GM11168 (cell line): Measurements from ENCODE around the gene SCO2.

Experiments
- in situ Hi-C: fragments of 300-500 bp; cut with MboI; formaldehyde crosslinking; loops from one replicate; pipeline ENCODE4 v1.12.0; 2022; ENCODE audit warnings: low sequenced_read_pairs; ENCODE audit not compliant: unreplicated experiment

Gene SCO2

GRCh38 chr22:50482107-50483074 lies 43.0 kb downstream of the SCO2 start:
- in situ Hi-C loops = no loop called here

DNA sequence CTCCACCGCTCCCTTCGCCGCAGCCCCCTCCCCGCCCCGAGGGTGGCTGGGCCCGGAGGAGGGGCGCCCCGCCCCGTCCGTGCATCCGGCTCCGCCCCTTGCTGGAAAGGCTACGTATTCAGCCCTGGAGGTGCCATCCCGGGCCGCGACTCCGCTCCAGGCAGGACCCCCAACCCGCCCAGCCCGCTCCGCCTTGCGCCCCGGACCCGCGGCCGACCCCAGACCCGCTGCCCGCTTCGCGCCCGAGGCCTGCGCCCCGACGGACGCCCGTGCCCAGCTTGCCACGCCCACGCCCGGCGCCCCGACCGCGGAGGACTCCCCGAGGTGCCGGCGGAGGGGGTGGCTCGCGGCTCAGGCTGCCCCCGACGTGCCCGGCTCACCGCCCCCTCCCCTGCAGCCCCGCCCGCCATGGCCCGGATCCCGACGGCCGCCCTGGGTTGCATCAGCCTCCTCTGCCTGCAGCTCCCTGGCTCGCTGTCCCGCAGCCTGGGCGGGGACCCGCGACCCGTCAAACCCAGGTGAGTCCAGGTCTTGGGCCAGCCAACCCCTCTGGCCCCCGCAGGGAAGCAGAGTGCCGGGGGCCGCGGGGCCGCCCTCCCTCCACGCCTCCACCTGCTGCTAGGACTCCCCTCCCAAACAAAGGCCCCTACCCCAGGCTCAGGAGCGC lies 43.8 kb downstream of the SCO2 start, which contains the start of gene ADM2:
Gene ADM2 (plus strand): TSS at position 104 of the 667 bp plus-strand sequence. CDS start 305 bp downstream, at position 409.
- in situ Hi-C loops = no loop called here

- in situ Hi-C loops = no loop called here
Measured at GRCh38 chr22:50481045-50481439, 44.4 kb downstream of the SCO2 start.

DNA sequence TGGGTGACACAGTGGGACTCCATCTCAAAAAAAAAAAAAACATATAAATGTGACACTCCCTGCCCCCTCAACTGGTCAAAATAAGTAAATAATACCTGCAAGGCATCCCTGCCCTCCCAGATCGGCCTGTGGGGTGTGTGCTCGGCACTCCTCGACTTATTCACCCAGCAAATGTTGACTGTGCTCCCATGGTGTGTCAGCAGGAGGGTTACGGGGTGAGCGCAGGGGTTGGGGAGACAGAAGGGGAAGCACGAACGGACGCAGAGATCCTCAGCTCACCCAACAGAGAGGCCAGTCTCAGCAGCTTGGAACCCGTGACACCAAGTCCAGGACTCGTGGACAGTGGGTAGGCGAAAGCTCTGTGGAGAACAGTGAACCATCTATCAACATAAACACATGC lies 45.7 kb downstream of the SCO2 start:
- in situ Hi-C loops = no loop called here

DNA sequence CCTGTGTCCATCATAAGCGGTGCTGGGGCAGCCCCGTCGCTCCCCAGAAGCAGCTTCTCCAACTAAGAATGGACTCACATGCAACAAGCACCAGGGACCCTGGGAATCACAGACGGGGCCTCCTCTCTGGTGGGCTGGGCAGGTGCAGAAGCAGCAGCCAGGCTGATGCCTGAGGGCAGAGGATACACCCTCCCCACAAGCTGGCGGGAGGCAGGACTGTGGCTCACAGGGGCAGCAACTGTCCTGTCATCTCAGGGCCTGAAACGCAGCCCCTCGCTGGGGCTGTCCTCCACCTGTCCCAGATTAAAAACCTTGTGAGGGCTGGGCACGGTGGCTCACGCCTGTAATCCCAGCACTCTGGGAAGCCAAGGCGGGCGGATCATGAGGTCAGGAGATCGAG lies 47.5 kb downstream of the SCO2 start:
- in situ Hi-C loops = no loop called here

GRCh38 chr22:50476868-50477267 lies 48.5 kb downstream of the SCO2 start:
- in situ Hi-C loops = no loop called here

DNA sequence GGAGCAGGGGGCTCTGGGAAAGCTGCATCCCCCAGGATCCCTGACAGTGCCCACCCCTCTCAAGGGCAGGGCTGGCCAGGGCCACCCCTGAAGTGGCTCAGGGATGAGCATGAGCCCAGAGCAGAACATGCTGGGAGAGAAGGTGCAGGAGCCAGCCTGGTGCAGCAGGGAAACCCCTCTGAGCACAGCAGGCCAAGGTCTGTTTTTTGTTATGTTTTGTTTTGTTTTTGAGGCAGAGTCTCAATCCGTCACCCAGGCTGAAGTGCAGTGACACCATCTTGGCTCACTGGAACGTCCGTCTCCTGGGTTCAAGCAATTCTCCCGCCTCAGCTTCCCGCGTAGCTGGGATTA lies 49.8 kb downstream of the SCO2 start:
- in situ Hi-C loops = no loop called here

DNA sequence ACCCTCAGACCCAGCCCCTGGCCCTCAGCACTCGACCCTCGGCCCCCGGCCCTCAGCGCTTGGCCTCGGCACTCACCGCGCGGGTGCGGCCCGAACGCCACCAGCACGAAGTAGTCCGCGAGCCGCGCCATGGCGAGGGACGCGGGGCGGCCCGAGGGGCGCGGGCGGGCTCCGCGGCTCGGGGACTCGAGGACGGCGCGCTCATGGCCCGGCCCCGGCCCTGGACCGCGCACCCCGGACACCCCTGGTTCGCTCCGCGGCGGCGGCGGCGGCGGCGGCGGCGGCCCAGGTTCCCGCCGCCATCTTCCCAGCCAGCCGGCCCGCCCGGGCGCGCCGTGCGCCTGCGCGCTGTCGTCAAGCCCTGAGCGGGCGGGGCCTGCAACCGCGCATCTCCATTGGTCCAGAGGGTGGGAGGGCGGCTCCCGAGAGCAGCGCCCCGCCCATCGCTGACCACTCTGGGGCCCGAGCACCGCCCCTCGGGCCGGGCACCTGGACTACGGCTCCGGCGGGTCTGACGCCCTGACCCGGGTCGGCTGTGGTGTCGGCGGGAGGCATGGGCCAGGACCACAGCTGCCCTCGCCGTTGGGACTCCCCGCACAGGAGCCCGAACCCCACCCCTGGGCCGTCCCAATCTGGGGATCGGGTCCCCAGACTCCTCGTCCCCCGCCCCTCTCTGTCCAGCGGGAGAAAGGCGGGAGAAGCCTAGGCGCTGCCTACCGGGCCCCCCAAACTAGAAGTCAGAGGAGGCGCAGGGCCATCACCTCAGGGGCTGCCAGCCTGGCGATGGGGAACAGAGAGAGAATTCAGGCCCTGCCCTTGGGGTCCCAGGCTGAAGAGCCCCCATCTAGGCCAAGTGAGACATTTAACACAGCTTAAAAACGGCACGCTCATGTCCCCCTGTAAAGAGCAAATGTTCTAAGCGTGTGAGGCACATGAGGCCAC lies 50.4 kb downstream of the SCO2 start, which contains the start of gene SBF1:
Gene SBF1 (minus strand): TSS at position 326 of the 942 bp plus-strand sequence. CDS start 195 bp downstream, at position 131.
- in situ Hi-C loops = no loop called here

GRCh38 chr22:50473855-50474671 lies 51.3 kb downstream of the SCO2 start:
- in situ Hi-C loops = no loop called here
